Gastroesophageal sphincter (tissue), 3 donors: ENCODE measurements around the gene ARL4C.

ENCODE experiments used
- POLR2AphosphoS5 ChIP-seq: sonication (generic); formaldehyde crosslinking; IDR thresholded peaks from one replicate; pipeline ENCODE4 v1.6.1; 2017; ENCODE audit warnings: antibody characterized with exemption
- TF ChIP-seq, protein P1 (sequence below), 4 experiments: fragments of 200-600 bp in 2 of 4; fragments of 450-650 bp in 2 of 4; sonication (generic) in 1 of 4; IDR thresholded peaks; one replicate each; pipeline ENCODE4 v1.5.1; 2017 to 2019; ENCODE audit warnings: antibody characterized with exemption in 4 of 4, mild to moderate bottlenecking in 2 of 4, moderate library complexity in 2 of 4

- no peak for TF ChIP-seq POLR2AphosphoS5
- TF ChIP-seq, protein P1, sequence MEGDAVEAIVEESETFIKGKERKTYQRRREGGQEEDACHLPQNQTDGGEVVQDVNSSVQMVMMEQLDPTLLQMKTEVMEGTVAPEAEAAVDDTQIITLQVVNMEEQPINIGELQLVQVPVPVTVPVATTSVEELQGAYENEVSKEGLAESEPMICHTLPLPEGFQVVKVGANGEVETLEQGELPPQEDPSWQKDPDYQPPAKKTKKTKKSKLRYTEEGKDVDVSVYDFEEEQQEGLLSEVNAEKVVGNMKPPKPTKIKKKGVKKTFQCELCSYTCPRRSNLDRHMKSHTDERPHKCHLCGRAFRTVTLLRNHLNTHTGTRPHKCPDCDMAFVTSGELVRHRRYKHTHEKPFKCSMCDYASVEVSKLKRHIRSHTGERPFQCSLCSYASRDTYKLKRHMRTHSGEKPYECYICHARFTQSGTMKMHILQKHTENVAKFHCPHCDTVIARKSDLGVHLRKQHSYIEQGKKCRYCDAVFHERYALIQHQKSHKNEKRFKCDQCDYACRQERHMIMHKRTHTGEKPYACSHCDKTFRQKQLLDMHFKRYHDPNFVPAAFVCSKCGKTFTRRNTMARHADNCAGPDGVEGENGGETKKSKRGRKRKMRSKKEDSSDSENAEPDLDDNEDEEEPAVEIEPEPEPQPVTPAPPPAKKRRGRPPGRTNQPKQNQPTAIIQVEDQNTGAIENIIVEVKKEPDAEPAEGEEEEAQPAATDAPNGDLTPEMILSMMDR (IDR thresholded peaks at IDR 0.05), result no peak
Measured at GRCh38 chr2:234478121-234478858, 18.6 kb downstream of the ARL4C start.
